H1 (cell line): Measurements from ENCODE around the gene CD151. TPM values are rescaled to one million over a fixed set of nuclear protein-coding genes. Genes with fewer than 3 reads are reported as not detected.

Experiments used
- CTCF ChIA-PET: fragments of 300-600 bp; sonication (Branson Sonifier 250); formaldehyde crosslinking; loops from one replicate; lab custom pipeline; 2021; ENCODE audit not compliant: partially characterized antibody; lab: Charles Lee
- POLR2A ChIA-PET: fragments of 300-600 bp; sonication (Branson Sonifier 250); formaldehyde crosslinking; loops from one replicate; lab custom pipeline; 2021; ENCODE audit warnings: inconsistent platforms; ENCODE audit not compliant: partially characterized antibody; lab: Charles Lee
- DNase-seq, 2 experiments: peaks; one replicate each; pipeline versions ENCODE4 v3.0.0 to v3.0.0-alpha.2; 2010 to 2022; ENCODE audit warnings: low spot score in 2 of 2, low read depth in 1 of 2, mixed read lengths in 1 of 2
- FAIRE-seq: peaks from 2 replicates; lab custom pipeline; 2011; peaks lifted over from hg19 to GRCh38; lab: Jason Lieb, UNC
- H2AFZ ChIP-seq: 2 replicates; pipeline ENCODE4 v1.8.1; 2012; ENCODE audit warnings: low read length, inconsistent platforms
- H2AK5ac ChIP-seq: 2 replicates; pipeline ENCODE4 v1.6.1; 2013; ENCODE audit warnings: low read depth, low read length
- H2BK120ac ChIP-seq: replicated peaks from 2 replicates; pipeline ENCODE3; 2013; ENCODE audit warnings: low read depth, low read length, inconsistent platforms
- H2BK12ac ChIP-seq: 2 replicates; pipeline ENCODE4 v1.6.1; 2013; ENCODE audit warnings: low read depth, low read length
- H2BK15ac ChIP-seq: 2 replicates; pipeline ENCODE4 v1.6.1; 2013; ENCODE audit warnings: low read length
- H2BK20ac ChIP-seq: 2 replicates; pipeline ENCODE4 v1.6.1; 2013; ENCODE audit warnings: low read length
- H2BK5ac ChIP-seq: 2 replicates; pipeline ENCODE4 v1.6.1; 2013; ENCODE audit warnings: low read depth, low read length
- H3K14ac ChIP-seq: 2 replicates; pipeline ENCODE4 v1.6.1; 2013; ENCODE audit warnings: inconsistent platforms; ENCODE audit not compliant: insufficient read length
- H3K18ac ChIP-seq: 2 replicates; pipeline ENCODE4 v1.6.1; 2013; ENCODE audit warnings: low read length; ENCODE audit errors: extremely low read depth
- H3K23ac ChIP-seq: 2 replicates; pipeline ENCODE4 v1.6.1; 2013; ENCODE audit warnings: inconsistent platforms; ENCODE audit not compliant: insufficient read length
- H3K23me2 ChIP-seq: 2 replicates; pipeline ENCODE4 v1.6.1; 2013; ENCODE audit warnings: low read depth, low read length
- H3K27ac ChIP-seq: 2 replicates; pipeline ENCODE4 v1.6.1; 2011; ENCODE audit warnings: low read depth, low read length, inconsistent platforms
- H3K27me3 ChIP-seq, 4 experiments: replicated peaks in 1 of 4; 1 replicate in 1 of 4; 2 replicates in 3 of 4; pipeline versions ENCODE4 v1.6.1 to v1.8.1; 2011 to 2013; ENCODE audit warnings: low read length in 3 of 4, mild to moderate bottlenecking in 3 of 4, inconsistent platforms in 2 of 4, mixed read lengths in 2 of 4, moderate library complexity in 1 of 4; ENCODE audit not compliant: control insufficient read depth in 3 of 4, insufficient read depth in 3 of 4; ENCODE audit errors: extremely low read depth in 1 of 4
- H3K36me3 ChIP-seq, 4 experiments: 2 replicates each; pipeline versions ENCODE4 v1.6.1 to v1.8.1; 2011 to 2013; ENCODE audit warnings: mild to moderate bottlenecking in 4 of 4, low read length in 3 of 4, moderate library complexity in 2 of 4, control low read depth in 1 of 4, inconsistent platforms in 1 of 4; ENCODE audit not compliant: insufficient read depth in 4 of 4, control insufficient read depth in 2 of 4
- H3K4ac ChIP-seq: replicated peaks from 2 replicates; pipeline ENCODE3; 2013; ENCODE audit warnings: low read length, low read depth, mixed read lengths, inconsistent platforms; ENCODE audit not compliant: insufficient read length
- H3K4me1 ChIP-seq, 4 experiments: replicated peaks in 1 of 4; 1 replicate in 1 of 4; 2 replicates in 3 of 4; pipeline versions ENCODE4 v1.6.1 to v1.8.1; 2011 to 2013; ENCODE audit warnings: low read length in 3 of 4, inconsistent platforms in 2 of 4, mixed read lengths in 1 of 4; ENCODE audit not compliant: insufficient read depth in 4 of 4, control insufficient read depth in 3 of 4
- H3K4me2 ChIP-seq, 2 experiments: 2 replicates each; pipeline versions ENCODE4 v1.6.1 to v1.8.1; 2011 to 2013; ENCODE audit warnings: low read depth in 2 of 2, low read length in 2 of 2, control low read depth in 1 of 2, inconsistent platforms in 1 of 2, mild to moderate bottlenecking in 1 of 2; ENCODE audit not compliant: insufficient read depth in 1 of 2
- H3K4me3 ChIP-seq, 4 experiments: fragments of 200-600, 300-600 bp in 1 of 4; sonication (generic), shearing (Covaris generic), sonication (Bioruptor Twin) in 1 of 4; 2 replicates each; pipeline versions ENCODE4 v1.5.1 to v1.8.1; 2011 to 2016; ENCODE audit warnings: low read length in 4 of 4, low read depth in 3 of 4, control low read depth in 2 of 4, inconsistent platforms in 2 of 4, mild to moderate bottlenecking in 2 of 4, mixed read lengths in 1 of 4, moderate library complexity in 1 of 4; ENCODE audit not compliant: insufficient read depth in 2 of 4; ENCODE audit errors: extremely low read depth in 1 of 4
- H3K56ac ChIP-seq: replicated peaks from 2 replicates; pipeline ENCODE3; 2013; ENCODE audit warnings: low read depth, mild to moderate bottlenecking, mixed read lengths, low read length, inconsistent platforms; ENCODE audit not compliant: insufficient read length
- H3K79me1 ChIP-seq: 2 replicates; pipeline ENCODE4 v1.6.1; 2013; ENCODE audit warnings: low read depth, low read length, control low read depth
- H3K79me2 ChIP-seq, 2 experiments: 2 replicates each; pipeline versions ENCODE4 v1.6.1 to v1.8.1; 2012 to 2013; ENCODE audit warnings: low read length in 2 of 2, mild to moderate bottlenecking in 2 of 2, inconsistent platforms in 1 of 2; ENCODE audit not compliant: insufficient read depth in 2 of 2, control insufficient read depth in 1 of 2
- H3K9ac ChIP-seq, 4 experiments: replicated peaks in 1 of 4; 1 replicate in 1 of 4; 2 replicates in 3 of 4; pipeline versions ENCODE4 v1.6.1 to v1.8.1; 2011 to 2013; ENCODE audit warnings: low read depth in 3 of 4, low read length in 3 of 4, control low read depth in 2 of 4, mild to moderate bottlenecking in 2 of 4, moderate library complexity in 2 of 4, inconsistent platforms in 1 of 4; ENCODE audit errors: extremely low read depth in 1 of 4
- H3K9me3 ChIP-seq, 2 experiments: 2 replicates each; pipeline versions ENCODE4 v1.6.1 to v1.8.1; 2012 to 2013; ENCODE audit warnings: mild to moderate bottlenecking in 2 of 2, moderate library complexity in 2 of 2, control low read depth in 1 of 2, inconsistent platforms in 1 of 2, low read depth in 1 of 2, low read length in 1 of 2, mixed read lengths in 1 of 2; ENCODE audit not compliant: insufficient read depth in 2 of 2
- H4K20me1 ChIP-seq, 2 experiments: replicated peaks in 1 of 2; 2 replicates each; pipeline versions ENCODE3 to v1.8.1; 2011 to 2013; ENCODE audit warnings: inconsistent platforms in 2 of 2, low read length in 2 of 2, mild to moderate bottlenecking in 1 of 2; ENCODE audit not compliant: insufficient read depth in 2 of 2, control insufficient read depth in 1 of 2
- H4K5ac ChIP-seq: 2 replicates; pipeline ENCODE4 v1.6.1; 2013; ENCODE audit warnings: low read length, low read depth, mixed read lengths, inconsistent platforms; ENCODE audit not compliant: insufficient read length
- H4K8ac ChIP-seq: 2 replicates; pipeline ENCODE4 v1.8.0; 2013; ENCODE audit warnings: mild to moderate bottlenecking, moderate library complexity, low read length, inconsistent platforms; ENCODE audit not compliant: insufficient read depth; ENCODE audit errors: extremely low read depth
- H4K91ac ChIP-seq: replicated peaks from 2 replicates; pipeline ENCODE3; 2013; ENCODE audit warnings: low read length, mixed read lengths, inconsistent platforms; ENCODE audit not compliant: insufficient read length
- ASH2L ChIP-seq: fragments of 200-600, 300-600 bp; sonication (generic); IDR thresholded peaks from one replicate; pipeline ENCODE4 v1.7.1; 2017; ENCODE audit warnings: low read length
- CBX8 ChIP-seq: fragments of 300-800, 300-1000 bp; sonication (generic); IDR thresholded peaks from 2 replicates; pipeline ENCODE4 v1.7.1; 2016; ENCODE audit warnings: low read depth, low read length, borderline replicate concordance
- CHD2 ChIP-seq: IDR thresholded peaks from 2 replicates; pipeline ENCODE4 v1.6.1; 2012; ENCODE audit warnings: low read length, improper control_type of control experiment
- CREB1 ChIP-seq: IDR thresholded peaks from 2 replicates; pipeline ENCODE4 v1.6.1; 2012; ENCODE audit warnings: inconsistent platforms
- CTBP2 ChIP-seq: IDR thresholded peaks from 2 replicates; pipeline ENCODE4 v1.7.0; 2011; ENCODE audit warnings: borderline replicate concordance, mild to moderate bottlenecking, moderate library complexity, mixed read lengths, low read length; ENCODE audit not compliant: insufficient read depth, insufficient read length
- EGR1 ChIP-seq: IDR thresholded peaks from 2 replicates; pipeline ENCODE4 v1.6.1; 2011; ENCODE audit warnings: low read depth, low read length, borderline replicate concordance
- GTF2F1 ChIP-seq: IDR thresholded peaks from 2 replicates; pipeline ENCODE4 v1.6.1; 2012; ENCODE audit warnings: low read depth, low read length, improper control_type of control experiment, borderline replicate concordance
- HDAC6 ChIP-seq: IDR thresholded peaks from one replicate; pipeline ENCODE4 v1.7.1; 2012; ENCODE audit warnings: low read depth, mild to moderate bottlenecking, inconsistent platforms, low read length, moderate library complexity
- JUN ChIP-seq: IDR thresholded peaks from 2 replicates; pipeline ENCODE4 v1.6.1; 2011; ENCODE audit warnings: low read depth, mild to moderate bottlenecking, improper control_type of control experiment, low read length
- JUND ChIP-seq: IDR thresholded peaks from 2 replicates; pipeline ENCODE4 v1.6.1; 2011; ENCODE audit warnings: mild to moderate bottlenecking, improper control_type of control experiment, low read length
- MAFK ChIP-seq: IDR thresholded peaks from 2 replicates; pipeline ENCODE4 v1.6.1; 2012; ENCODE audit warnings: low read depth, mild to moderate bottlenecking, improper control_type of control experiment, low read length
- NRF1 ChIP-seq: IDR thresholded peaks from 2 replicates; pipeline ENCODE4 v1.6.1; 2011; ENCODE audit warnings: mild to moderate bottlenecking, low read depth, low read length, improper control_type of control experiment
- RBBP5 ChIP-seq: IDR thresholded peaks from 2 replicates; pipeline ENCODE4 v1.7.1; 2012; ENCODE audit warnings: low read depth, mild to moderate bottlenecking, inconsistent platforms, low read length, moderate library complexity, borderline replicate concordance
- SP4 ChIP-seq: IDR thresholded peaks from 2 replicates; pipeline ENCODE4 v1.6.1; 2012; ENCODE audit warnings: low read length, inconsistent platforms
- ZNF274 ChIP-seq: IDR thresholded peaks from 2 replicates; pipeline ENCODE4 v1.7.0; 2012; ENCODE audit warnings: low read length, borderline replicate concordance; ENCODE audit errors: extremely low read depth
- WGBS, 2 experiments: shearing (Covaris generic) in 1 of 2; methylation state at CpG; one replicate each; pipeline versions ENCODE4 v1.1.6 to v1.1.7; 2013 to 2015; ENCODE audit warnings: low lambda C conversion rate in 2 of 2, mixed read lengths in 2 of 2, inconsistent platforms in 1 of 2, low coverage in 1 of 2, missing lambda C conversion rate in 1 of 2; ENCODE audit not compliant: insufficient replicate concordance in 2 of 2, insufficient coverage in 1 of 2, insufficient read length in 1 of 2; ENCODE audit errors: extremely low coverage in 1 of 2, missing lambda C conversion rate in 1 of 2; 5-methylcytosine and 5-hydroxymethylcytosine counted together
- polyA plus RNA-seq, 7 experiments: library from polyadenylated mRNA; depleted of rRNA in 3 of 7; stranded (reverse) in 5 of 7; unstranded in 2 of 7; fragments of >200 nt in 5 of 7; fragments of 200-250 nt in 2 of 7; gene quantifications; 1 replicate in 5 of 7; 2 replicates in 1 of 7; 4 replicates in 1 of 7; pipeline versions ENCODE4 v1.2.1 to v1.2.3, GENCODE V29; 2011 to 2013; ENCODE audit warnings: missing spikeins in 2 of 7, mixed read lengths in 2 of 7
- total RNA-seq: library from RNA; stranded (reverse); fragmentation: NEBNext Ultra II Directional; extraction: Animal tissue kit (Norgen Biotek cat#: 25700); gene quantifications from 2 replicates; pipeline ENCODE4 v1.2.1, GENCODE V29; 2021

Gene CD151
- total and polyA plus RNA-seq, 2 of the 8 experiments (the other 6 are each of a cell fraction or from before 2014, with no cell fraction given) = 101 to 212 TPM

GRCh38 chr11:855796-856195 is 23.0 kb downstream of the CD151 start:
- no peak overlapping the region for H2BK120ac ChIP-seq
- H3K79me1 ChIP-seq = peaks cover 5% of the 10 kb centered on the region
- H4K8ac ChIP-seq = no peak overlapping the region
- FAIRE-seq (no peak), DNase-seq (peak in 1 of 2 experiments; percentile 53)
- no peak overlapping the region for H3K4me3 ChIP-seq
- no peaks in the 10 kb centered on the region for H3K9me3 ChIP-seq
- no peak overlapping the region for H2BK5ac ChIP-seq
- H3K4me2 ChIP-seq = no peak overlapping the region
- no peak overlapping the region for H2BK20ac ChIP-seq
- H3K27ac ChIP-seq = no peak overlapping the region
- peaks cover 24 to 60% of the 10 kb centered on the region in 2 experiments for H4K20me1 ChIP-seq
- peaks cover 0 to 23% (median 17%) of the 10 kb centered on the region in 4 experiments; a peak in 6 of 7 replicates for H3K4me1 ChIP-seq
- H4K91ac ChIP-seq = no peak overlapping the region
- no peak overlapping the region for H2BK15ac ChIP-seq
- H2AFZ ChIP-seq = no peak overlapping the region
- no peak overlapping the region for H2AK5ac ChIP-seq
- peaks cover 5% of the 10 kb centered on the region; the same call in 1 of the 2 replicates for H3K23me2 ChIP-seq
- no peak overlapping the region for H3K56ac ChIP-seq
- H3K18ac ChIP-seq = no peak overlapping the region
- H3K36me3 ChIP-seq = no peaks in the 10 kb centered on the region
- H3K27me3 ChIP-seq = peaks cover 0 to 2% (median under 1%) of the 10 kb centered on the region in 4 experiments; a peak in 3 of 7 replicates
- no peaks in the 10 kb centered on the region; a peak in 1 of 4 replicates for H3K79me2 ChIP-seq
- WGBS, 2 experiments = 95% methylated on average over 8 of the region's 12 CpGs; no CpG with 5 or more reads in 1 of the 2 experiments
- no peak overlapping the region for H4K5ac ChIP-seq
- ChIA-PET POLR2A (interaction anchor here (0.8 to 13.8 kb wide), 5 partner anchors 12 to 195 kb away, joined by 3 to 234 read pairs (median 4); partner anchors contain the start of genes CD151, POLR2L, RPLP2 and TSPAN4), CTCF (interaction anchor here (1.0 to 10.5 kb wide), 11 partner anchors 9 to 195 kb away, joined by 3 to 74 read pairs (median 4); partner anchors contain the start of gene TSPAN4)
- no peak overlapping the region for H2BK12ac ChIP-seq
- H3K23ac ChIP-seq = no peak overlapping the region
- H3K14ac ChIP-seq = no peak overlapping the region
- H3K9ac ChIP-seq = no peak overlapping the region
- H3K4ac ChIP-seq = no peak overlapping the region
- TF ChIP-seq GTF2F1 (no peak), JUN (no peak), SP4 (no peak), ZNF274 (no peak), CTBP2 (no peak), ASH2L (no peak), CBX8 (no peak), CHD2 (no peak), HDAC6 (no peak), EGR1 (no peak), JUND (no peak), NRF1 (no peak), CREB1 (no peak), RBBP5 (no peak), MAFK (no peak)
